Astrocyte (in vitro differentiated cells and primary cell): ENCODE results near the gene ADAMTS6.

ENCODE experiments used
- EZH2 ChIP-seq: IDR thresholded peaks from 2 replicates; pipeline ENCODE4 v1.6.1; 2012; ENCODE audit warnings: mild to moderate bottlenecking, low read length, inconsistent platforms; ENCODE audit not compliant: insufficient read depth
- TF ChIP-seq, protein P1 (sequence below): IDR thresholded peaks from 2 replicates; pipeline ENCODE4 v1.5.1; 2011; ENCODE audit warnings: low read depth, mild to moderate bottlenecking, inconsistent platforms, low read length, moderate library complexity; ENCODE audit not compliant: insufficient read depth

DNA sequence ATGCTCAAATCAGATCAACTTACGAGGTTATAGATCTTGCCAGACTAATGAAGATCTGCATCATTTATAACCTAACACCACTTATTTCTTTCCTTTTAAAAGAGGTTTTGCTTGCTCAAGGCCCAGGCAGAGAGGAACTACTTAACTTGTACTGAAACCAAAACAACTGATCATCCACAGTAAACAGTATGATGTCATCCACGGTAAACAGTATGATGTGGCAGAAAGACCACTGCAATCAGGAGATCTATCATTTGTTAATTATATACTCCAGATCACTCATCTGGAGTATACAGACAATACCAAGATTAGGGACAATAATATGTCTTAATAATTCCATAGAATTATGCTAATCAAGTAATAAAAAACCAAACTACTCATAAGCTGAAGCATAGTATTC, 116.8 kb downstream of the ADAMTS6 start:
- TF ChIP-seq, protein P1, sequence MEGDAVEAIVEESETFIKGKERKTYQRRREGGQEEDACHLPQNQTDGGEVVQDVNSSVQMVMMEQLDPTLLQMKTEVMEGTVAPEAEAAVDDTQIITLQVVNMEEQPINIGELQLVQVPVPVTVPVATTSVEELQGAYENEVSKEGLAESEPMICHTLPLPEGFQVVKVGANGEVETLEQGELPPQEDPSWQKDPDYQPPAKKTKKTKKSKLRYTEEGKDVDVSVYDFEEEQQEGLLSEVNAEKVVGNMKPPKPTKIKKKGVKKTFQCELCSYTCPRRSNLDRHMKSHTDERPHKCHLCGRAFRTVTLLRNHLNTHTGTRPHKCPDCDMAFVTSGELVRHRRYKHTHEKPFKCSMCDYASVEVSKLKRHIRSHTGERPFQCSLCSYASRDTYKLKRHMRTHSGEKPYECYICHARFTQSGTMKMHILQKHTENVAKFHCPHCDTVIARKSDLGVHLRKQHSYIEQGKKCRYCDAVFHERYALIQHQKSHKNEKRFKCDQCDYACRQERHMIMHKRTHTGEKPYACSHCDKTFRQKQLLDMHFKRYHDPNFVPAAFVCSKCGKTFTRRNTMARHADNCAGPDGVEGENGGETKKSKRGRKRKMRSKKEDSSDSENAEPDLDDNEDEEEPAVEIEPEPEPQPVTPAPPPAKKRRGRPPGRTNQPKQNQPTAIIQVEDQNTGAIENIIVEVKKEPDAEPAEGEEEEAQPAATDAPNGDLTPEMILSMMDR: no peak
- no peak for TF ChIP-seq EZH2
